ENCODE data around the gene BLTP3B.

BLTP3B gene

DNA sequence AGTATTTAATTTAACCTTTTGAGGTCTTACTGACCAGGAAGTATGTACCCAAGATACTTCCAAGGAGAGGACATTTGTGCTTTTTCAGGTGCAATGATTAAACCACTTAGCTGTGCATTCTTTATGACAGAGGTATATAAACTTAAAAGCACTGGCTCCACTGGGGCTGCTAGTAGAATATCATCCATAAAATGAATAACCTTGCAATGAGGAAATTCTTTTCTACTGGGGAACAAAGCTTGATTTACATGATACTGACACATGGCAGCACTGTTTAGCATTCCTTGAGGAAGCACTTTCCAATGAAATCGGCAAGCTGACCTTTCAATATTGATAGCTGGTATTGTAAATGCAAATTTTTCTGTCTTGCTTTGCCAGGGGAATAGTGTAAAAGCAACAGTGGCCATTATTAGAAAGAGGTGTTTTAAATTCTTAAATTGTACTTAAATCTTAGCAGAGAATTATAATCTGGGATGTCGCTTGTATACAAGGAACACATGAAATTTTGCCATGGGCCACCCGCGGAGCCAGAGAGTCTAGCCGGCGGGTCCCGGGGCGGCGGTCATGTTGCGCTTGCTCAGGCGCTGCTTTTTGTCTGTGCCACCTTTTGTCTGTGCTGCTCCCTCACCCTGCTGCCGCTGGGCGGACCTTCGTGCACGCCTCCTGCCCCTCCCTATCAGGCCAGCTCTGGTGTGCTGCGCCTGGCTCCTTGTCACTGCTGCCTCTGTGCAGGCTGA is 20.9 kb upstream of the BLTP3B start:
- DNase-seq (ENCODE audit: low read depth in 4 of 4, low spot score in 1 of 4) = peak; percentile 23 to 61 (median 41)

DNA sequence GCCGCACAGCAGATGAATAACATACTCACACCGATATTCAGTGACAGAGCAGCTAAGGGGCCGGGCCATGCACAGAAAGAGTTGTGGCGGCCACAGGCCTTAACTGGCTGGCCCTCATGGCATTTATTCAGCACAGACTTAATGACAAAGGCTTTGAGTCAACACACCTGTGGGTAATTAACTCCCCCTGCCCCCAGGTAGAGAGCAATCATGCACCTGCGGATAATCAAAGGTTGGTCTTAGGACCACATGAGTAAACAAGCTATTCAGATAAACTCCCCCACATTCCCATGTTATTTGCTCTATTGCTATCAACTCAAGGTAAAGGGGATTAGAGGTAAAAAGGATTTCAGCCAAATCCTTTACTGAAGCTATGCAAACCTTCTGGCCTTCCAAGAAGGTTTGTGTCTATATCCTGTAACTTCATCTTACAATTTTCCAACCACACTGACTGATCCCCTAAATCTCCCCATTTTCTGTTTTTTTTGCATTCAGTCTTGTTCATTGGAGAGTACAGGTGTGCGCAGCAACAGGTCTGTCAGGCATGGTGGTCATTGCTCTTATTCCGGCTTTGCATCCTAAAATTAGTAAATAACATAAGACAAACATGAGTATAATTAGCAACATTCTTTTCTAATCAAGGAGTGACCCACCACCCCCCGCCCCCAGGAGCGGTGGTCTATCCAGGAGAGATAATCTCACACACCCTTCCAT is 16.9 kb upstream of the BLTP3B start:
- DNase-seq (ENCODE audit: low read depth in 4 of 4, low spot score in 1 of 4) = no peak

DNA sequence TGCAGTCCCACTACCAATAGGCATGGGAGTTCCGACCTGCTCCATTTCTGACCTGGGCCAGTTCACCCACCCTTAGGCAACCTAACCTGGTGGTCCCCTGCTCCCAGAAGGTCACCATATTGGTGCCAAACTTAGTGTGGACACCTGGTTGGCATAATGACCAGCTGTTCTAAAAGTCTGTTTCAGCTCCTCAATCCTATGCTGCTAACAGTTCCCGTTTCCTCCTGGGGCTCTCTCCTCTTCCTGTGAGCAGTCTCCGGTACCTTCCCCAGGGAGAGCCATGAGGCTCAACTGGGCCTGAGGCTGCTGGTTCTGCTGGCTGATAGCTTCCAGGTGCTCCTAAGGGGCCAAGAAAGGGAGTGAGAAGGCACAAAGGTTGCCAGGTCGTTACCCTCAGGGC is 15.9 kb upstream of the BLTP3B start:
- no peak for DNase-seq (ENCODE audit: low read depth in 4 of 4, low spot score in 1 of 4)

DNA sequence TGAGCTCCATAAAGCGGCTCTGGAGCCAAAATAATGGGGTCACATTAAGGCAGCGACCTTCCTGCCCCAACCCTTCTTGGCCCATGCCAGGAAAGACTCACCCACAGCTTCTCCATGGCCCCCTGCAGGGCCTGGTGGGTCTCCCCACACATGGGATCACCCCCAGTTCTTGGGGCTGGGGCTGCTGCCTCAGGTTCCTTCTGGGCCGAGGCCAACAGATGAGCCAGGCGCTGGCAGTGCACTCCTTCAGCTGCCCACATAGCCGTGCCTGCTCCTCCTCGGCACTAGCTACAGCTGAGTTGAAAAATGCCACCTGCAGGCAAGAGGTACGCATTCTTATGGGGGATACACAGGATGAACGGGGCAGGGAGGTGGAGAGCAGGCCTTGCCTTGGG is 14.8 kb upstream of the BLTP3B start:
- DNase-seq (ENCODE audit: low read depth in 4 of 4, low spot score in 1 of 4) = no peak

DNA sequence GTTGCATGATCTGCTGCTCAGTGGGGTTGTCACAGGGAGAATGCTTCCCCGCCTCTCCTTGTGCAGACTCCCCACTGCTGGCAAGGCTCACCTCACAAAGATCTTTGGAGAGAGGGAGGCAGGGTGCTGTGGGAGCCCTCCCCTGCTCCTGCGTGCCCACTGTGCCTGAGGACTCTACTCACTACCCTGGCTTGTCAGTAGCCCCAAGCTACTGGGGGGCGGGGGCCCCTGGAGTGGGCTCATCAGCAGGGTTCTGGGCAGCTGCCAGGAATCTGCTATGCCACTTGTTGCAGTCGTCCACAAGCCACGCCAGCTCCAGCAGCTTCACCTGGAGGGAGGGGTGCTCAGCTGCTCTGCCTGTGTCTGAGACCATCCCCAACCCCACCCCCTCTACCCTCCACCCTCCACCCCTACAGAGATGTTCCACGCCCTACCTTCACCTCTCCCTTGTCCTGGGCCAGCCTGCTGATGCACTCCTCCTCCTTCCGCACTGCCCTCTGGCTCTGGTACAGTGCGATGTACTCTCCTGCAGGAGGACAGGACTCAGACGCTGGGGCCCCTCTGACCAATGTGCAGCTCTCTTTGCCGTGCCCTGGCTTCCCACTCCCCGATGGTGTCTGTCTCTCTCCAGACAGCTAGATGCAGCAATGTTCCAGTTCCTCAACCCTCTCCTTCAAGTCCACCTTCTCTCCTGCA is 14.2 kb upstream of the BLTP3B start:
- DNase-seq (ENCODE audit: low read depth in 4 of 4, low spot score in 1 of 4) = no peak

- peak; percentile 53 to 65 (median 58) for DNase-seq (ENCODE audit: low read depth in 4 of 4, low spot score in 1 of 4)
Measured at GRCh38 chr12:100154474-100155247, 12.0 kb upstream of the BLTP3B start.

GRCh38 chr12:100153131-100153530 is 10.5 kb upstream of the BLTP3B start:
- DNase-seq (ENCODE audit: low read depth in 4 of 4, low spot score in 1 of 4) = no peak

GRCh38 chr12:100151769-100152168 is 9.1 kb upstream of the BLTP3B start:
- no peak for DNase-seq (ENCODE audit: low read depth in 4 of 4, low spot score in 1 of 4)

DNA sequence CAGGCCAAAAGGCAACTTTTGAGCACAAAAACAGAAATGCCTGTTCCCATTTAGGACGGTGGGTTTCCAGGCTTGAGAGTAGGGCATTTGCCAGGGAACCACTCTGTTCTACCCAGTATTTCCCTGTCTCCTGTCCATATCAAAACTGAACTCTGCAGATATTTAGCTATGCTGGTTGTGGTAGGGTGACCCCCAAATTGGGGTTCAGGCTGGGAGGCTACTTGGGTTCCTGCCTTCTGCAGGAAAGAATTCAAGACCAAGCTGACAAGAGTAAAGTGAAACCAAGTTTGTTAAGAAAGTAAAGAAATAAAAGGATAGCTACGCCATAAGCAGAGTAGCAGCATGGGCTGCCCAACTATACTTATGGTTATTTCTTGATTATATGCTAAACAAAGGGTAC is 3.6 kb upstream of the BLTP3B start:
- no peak for DNase-seq (ENCODE audit: low read depth in 4 of 4, low spot score in 1 of 4)

- DNase-seq (ENCODE audit: low read depth in 4 of 4, low spot score in 1 of 4) = no peak
Measured at GRCh38 chr12:100145643-100146042, 3.0 kb upstream of the BLTP3B start.

GRCh38 chr12:100141998-100142850 is 450 bp downstream of the BLTP3B start:
- peak in 2 of 4 experiments; percentile 18 to 26 for DNase-seq (ENCODE audit: low read depth in 4 of 4, low spot score in 1 of 4)

GRCh38 chr12:100141666-100141997 is 1.0 kb downstream of the BLTP3B start:
- peak in 1 of 4 experiments; percentile 20 for DNase-seq (ENCODE audit: low read depth in 4 of 4, low spot score in 1 of 4)

- DNase-seq (ENCODE audit: low read depth in 4 of 4, low spot score in 1 of 4) = no peak
Measured at GRCh38 chr12:100138803-100139098, 3.9 kb downstream of the BLTP3B start.

DNA sequence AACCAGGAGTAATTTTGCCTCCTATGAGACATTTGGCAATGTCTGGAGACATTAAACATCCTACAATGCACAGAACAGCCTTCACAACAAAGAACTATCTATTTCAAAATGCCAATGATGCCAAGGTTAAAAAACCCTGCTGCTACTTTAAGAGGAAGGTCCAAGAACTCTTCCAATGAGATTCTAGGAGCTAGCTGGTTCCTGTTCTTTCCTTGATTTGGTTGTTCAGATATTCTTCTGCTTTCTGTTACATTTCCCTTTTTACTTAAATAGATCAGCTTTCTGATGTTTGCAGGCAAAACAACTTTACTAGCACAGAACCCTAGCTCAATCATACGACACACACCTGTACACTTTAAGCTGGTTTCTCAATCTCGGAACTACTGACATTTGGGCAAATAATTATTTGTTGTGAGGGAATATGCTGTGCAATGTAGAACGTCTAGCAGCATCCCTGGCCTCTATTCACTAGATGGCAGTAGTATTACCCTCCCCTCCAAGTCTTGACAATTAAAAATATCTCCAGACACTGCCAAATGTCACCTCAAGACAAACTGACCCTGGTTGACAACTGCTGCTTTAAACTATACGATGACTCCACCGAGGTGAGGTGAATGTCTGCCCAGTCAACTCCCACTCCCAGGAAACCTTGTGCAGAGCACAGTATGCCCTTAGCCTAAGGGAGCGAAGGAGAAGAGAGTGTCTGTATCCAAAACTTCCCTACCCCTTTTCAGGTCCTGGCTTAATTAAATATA is 4.4 kb downstream of the BLTP3B start:
- DNase-seq (ENCODE audit: low read depth in 4 of 4, low spot score in 1 of 4) = no peak

DNA sequence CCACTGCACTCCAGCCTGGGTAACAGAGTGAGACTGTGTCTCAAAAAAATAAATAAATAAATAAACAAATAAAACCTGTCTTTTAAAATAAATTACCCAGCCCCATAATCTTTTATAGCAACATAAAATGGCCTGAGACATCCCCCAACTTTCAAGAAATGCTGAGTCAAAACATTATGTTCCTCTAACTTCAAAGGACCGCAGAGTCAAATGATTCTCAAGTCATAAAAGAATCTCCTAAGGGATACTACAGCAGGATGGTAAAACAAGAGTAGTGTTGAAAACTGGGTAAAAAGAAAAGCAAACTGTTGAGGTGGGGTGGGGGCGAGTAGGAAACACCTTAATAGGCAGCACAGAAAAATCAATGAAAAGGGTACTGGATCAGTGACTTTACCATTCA is 9.5 kb downstream of the BLTP3B start:
- DNase-seq (ENCODE audit: low read depth in 4 of 4, low spot score in 1 of 4) = no peak

- DNase-seq (ENCODE audit: low read depth in 4 of 4, low spot score in 1 of 4) = no peak
Measured at GRCh38 chr12:100128512-100128908, 14.2 kb downstream of the BLTP3B start.

DNA sequence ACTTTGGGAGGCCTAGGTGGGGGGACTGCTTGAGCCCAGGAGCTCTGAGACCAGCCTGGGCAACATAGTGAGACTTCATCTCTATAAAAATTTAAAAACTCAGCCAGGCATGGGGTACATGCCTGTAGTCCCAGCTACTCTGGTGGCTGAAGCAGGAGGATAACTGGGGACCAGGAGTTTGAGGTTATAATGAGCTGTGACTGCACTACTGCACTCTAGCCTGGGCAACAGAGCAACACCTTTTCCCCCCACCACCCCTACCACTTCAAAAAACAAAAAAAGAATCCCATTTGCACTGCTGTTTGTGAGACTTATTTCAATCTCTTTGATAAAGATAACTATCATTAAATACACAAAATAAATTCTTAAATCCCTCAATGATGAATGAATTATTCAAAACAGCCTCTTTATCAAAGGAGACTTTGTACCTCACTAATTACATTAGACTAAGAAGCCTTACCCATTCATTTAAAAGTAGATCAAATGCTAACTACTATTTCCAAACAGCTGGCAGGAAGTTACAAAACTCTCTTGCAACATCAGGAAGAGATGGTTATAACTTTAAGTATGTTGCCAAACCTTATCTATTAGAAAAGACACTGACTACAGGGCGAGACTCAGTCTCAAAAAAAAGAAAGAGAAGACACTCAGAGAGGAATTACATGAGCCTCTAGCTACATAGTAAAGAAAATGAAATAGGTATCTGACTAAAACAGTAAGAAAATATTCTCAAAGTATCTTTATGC is 14.7 kb downstream of the BLTP3B start:
- DNase-seq (ENCODE audit: low read depth in 4 of 4, low spot score in 1 of 4) = no peak

DNA sequence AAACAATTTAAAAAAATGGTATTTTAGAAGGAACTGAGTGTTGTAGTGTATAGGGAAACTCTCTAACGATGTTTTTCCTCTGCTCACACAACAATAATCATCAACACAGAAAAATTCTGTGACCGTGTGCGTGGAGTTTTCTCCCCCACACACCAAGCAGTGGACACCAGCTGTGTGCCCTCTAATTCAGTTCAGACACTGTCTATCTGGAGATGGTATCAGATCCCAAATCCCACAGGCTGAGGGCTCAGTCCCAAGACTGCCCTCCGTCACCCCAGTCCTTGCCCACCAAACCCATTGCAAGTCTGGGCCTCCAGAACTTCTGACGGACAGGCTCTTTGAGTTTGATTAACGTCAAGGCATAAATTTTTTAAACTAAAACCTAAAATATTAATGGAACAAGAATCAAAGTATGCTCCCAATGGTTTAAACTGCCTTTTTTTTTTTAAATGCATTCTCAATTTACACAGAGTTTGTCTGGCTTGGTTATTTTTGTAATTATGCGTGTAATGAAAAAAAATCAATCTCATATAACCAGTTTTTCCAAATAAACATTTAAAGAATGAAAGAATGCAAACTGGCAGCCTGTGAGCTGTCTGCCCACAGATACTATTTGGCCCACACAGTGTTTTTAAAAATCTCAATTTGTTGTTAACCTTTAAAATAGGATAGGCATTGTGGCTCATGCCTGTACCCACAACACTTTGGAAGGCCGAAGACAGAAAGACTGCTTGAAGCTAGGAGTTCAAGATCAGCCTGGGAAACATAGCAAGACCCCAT is 19.2 kb downstream of the BLTP3B start:
- DNase-seq (ENCODE audit: low read depth in 4 of 4, low spot score in 1 of 4) = no peak

DNA sequence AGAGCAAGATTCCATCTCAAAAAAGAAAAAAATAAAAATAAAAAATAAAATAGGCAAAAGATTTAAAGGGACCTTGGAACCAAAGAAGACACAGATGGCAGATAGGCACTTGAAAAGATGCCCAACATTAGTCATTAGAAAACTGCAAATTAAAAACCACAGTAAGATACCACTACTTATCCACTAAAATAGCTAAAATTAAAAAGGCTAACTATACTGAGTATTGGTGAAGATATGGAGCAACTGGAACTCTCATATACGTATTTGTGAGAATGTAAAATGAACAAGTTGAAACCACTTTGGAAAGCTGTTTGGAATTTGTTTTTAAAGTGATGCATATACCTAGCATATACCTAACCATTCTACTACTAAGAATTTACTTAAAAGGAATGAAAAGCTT is 22.3 kb downstream of the BLTP3B start:
- DNase-seq (ENCODE audit: low read depth in 4 of 4, low spot score in 1 of 4) = no peak
